OCI-LY7 (cell line): ENCODE data around the gene OSBP2. TPM values are rescaled to one million over a fixed set of nuclear protein-coding genes. Genes with fewer than 3 reads are reported as not detected.

ENCODE experiments used
- BruUV-seq: library from RNA; stranded (reverse); fragments of 400-500 nt; replicated peaks from 2 replicates; lab custom pipeline; 2021; lab: Mats Ljungman, UMichigan
- CTCF ChIA-PET: fragments of 300-600 bp; sonication (Branson Sonifier 250); formaldehyde crosslinking; loops from one replicate; lab custom pipeline; 2022; ENCODE audit warnings: antibody characterized with exemption; ENCODE audit not compliant: unreplicated experiment; lab: Charles Lee
- POLR2A ChIA-PET: fragments of 300-600 bp; sonication (Branson Sonifier 250); formaldehyde crosslinking; loops from one replicate; lab custom pipeline; 2022; ENCODE audit warnings: antibody characterized with exemption; lab: Charles Lee
- DNase-seq: peaks from one replicate; pipeline ENCODE4 v3.0.0-alpha.2; 2015; ENCODE audit warnings: low spot score
- H2AFZ ChIP-seq: fragments of 200-600 bp; sonication (generic), shearing (Covaris generic); 2 replicates; pipeline ENCODE4 v1.6.1; 2014; ENCODE audit warnings: mild to moderate bottlenecking, antibody characterized with exemption, low read length, moderate library complexity
- H3K27ac ChIP-seq: fragments of 200-600 bp; sonication (generic); 2 replicates; pipeline ENCODE4 v1.5.1; 2014; ENCODE audit warnings: mixed run types, low read depth, mild to moderate bottlenecking, moderate library complexity, low read length, inconsistent platforms; ENCODE audit not compliant: poor library complexity, severe bottlenecking
- H3K36me3 ChIP-seq: fragments of 200-600 bp; sonication (generic); 2 replicates; pipeline ENCODE4 v1.6.1; 2014; ENCODE audit warnings: mild to moderate bottlenecking, antibody characterized with exemption, low read length, moderate library complexity, mixed read lengths; ENCODE audit not compliant: insufficient read depth
- H3K4me1 ChIP-seq: fragments of 200-600 bp; sonication (generic); 2 replicates; pipeline ENCODE4 v1.5.1; 2014; ENCODE audit warnings: mild to moderate bottlenecking, low read length; ENCODE audit not compliant: insufficient read depth, poor library complexity, severe bottlenecking
- H3K4me2 ChIP-seq: fragments of 200-600 bp; sonication (generic); 2 replicates; pipeline ENCODE4 v1.6.1; 2014; ENCODE audit warnings: mild to moderate bottlenecking, low read length
- H3K4me3 ChIP-seq: fragments of 200-600 bp; sonication (generic); 2 replicates; pipeline ENCODE4 v1.5.1; 2014; ENCODE audit warnings: mild to moderate bottlenecking, low read depth, low read length; ENCODE audit not compliant: poor library complexity, severe bottlenecking
- H3K79me2 ChIP-seq: fragments of 200-600 bp; sonication (generic); 2 replicates; pipeline ENCODE4 v1.6.1; 2016; ENCODE audit warnings: low read depth, mild to moderate bottlenecking, low read length, moderate library complexity, mixed read lengths; ENCODE audit not compliant: insufficient read depth
- H3K9me2 ChIP-seq: fragments of 200-600 bp; sonication (generic); 2 replicates; pipeline ENCODE4 v1.6.1; 2016; ENCODE audit warnings: mild to moderate bottlenecking, low read length, mixed read lengths; ENCODE audit not compliant: insufficient read depth
- H3K9me3 ChIP-seq: fragments of 200-600 bp; sonication (generic); 2 replicates; pipeline ENCODE4 v1.6.1; 2014; ENCODE audit warnings: mild to moderate bottlenecking, mixed run types, low read length, mixed read lengths
- H4K20me1 ChIP-seq: fragments of 200-600 bp; sonication (generic); 2 replicates; pipeline ENCODE4 v1.6.1; 2014; ENCODE audit warnings: mild to moderate bottlenecking, antibody characterized with exemption, low read length, moderate library complexity, mixed read lengths; ENCODE audit not compliant: insufficient read depth
- CTCF ChIP-seq: fragments of 200-600 bp; sonication (generic); conservative IDR thresholded peaks from 2 replicates; pipeline ENCODE4 v1.5.1; 2014; ENCODE audit warnings: mild to moderate bottlenecking, antibody characterized with exemption, low read length, moderate library complexity, mixed read lengths
- EZH2phosphoT487 ChIP-seq: fragments of 200-600 bp; sonication (generic); IDR thresholded peaks from 2 replicates; pipeline ENCODE4 v1.6.1; 2018; ENCODE audit warnings: low read depth, borderline replicate concordance, mild to moderate bottlenecking, mixed run types, antibody characterized with exemption, low read length, moderate library complexity, mixed read lengths
- intact Hi-C: fragments of 100-400 bp; cut with micrococcal nuclease; formaldehyde crosslinking; loops from one replicate; pipeline ENCODE4 v1.10.0; 2022; ENCODE audit not compliant: unreplicated experiment
- total RNA-seq, 2 experiments: library from RNA; depleted of rRNA in 1 of 2; stranded (reverse); fragments of >200 nt in 1 of 2; shearing (Covaris generic) in 1 of 2; gene quantifications; 2 replicates each; pipeline ENCODE4 v1.2.3, GENCODE V29; 2014 to 2022

OSBP2 gene
- total RNA-seq, 2 experiments from 2014 or later: 0.19 to 0.34 TPM

GRCh38 chr22:30864441-30865420 is 170.1 kb downstream of the OSBP2 start:
- no peak overlapping the region for H2AFZ ChIP-seq
- H3K9me2 ChIP-seq: no peaks in the 10 kb centered on the region
- ChIA-PET CTCF (no interaction called here), POLR2A (no interaction called here)
- no peaks in the 10 kb centered on the region for H3K4me1 ChIP-seq
- H4K20me1 ChIP-seq: no peaks in the 10 kb centered on the region
- H3K4me2 ChIP-seq: no peak overlapping the region
- no peak overlapping the region for H3K4me3 ChIP-seq
- H3K9me3 ChIP-seq: no peaks in the 10 kb centered on the region
- BruUV-seq: no TSS peak
- no peak overlapping the region for H3K27ac ChIP-seq
- TF ChIP-seq EZH2phosphoT487: no peak
- no peak for TF ChIP-seq CTCF
- H3K79me2 ChIP-seq: no peaks in the 10 kb centered on the region
- H3K36me3 ChIP-seq: no peaks in the 10 kb centered on the region
- intact Hi-C loops: no loop called here
- DNase-seq: no peak

- intact Hi-C loops: no loop called here
- ChIA-PET CTCF (no interaction called here), POLR2A (no interaction called here)
- no peaks in the 10 kb centered on the region for H3K79me2 ChIP-seq
- no peaks in the 10 kb centered on the region for H3K9me3 ChIP-seq
- no peaks in the 10 kb centered on the region for H3K9me2 ChIP-seq
- no peak for DNase-seq
- no peak overlapping the region for H3K4me3 ChIP-seq
- no peaks in the 10 kb centered on the region for H3K36me3 ChIP-seq
- H3K4me2 ChIP-seq: no peak overlapping the region
- no peaks in the 10 kb centered on the region for H4K20me1 ChIP-seq
- no peaks in the 10 kb centered on the region for H3K4me1 ChIP-seq
- TF ChIP-seq EZH2phosphoT487 (no peak), CTCF (no peak)
- H2AFZ ChIP-seq: no peak overlapping the region
- BruUV-seq: no TSS peak
- H3K27ac ChIP-seq: no peak overlapping the region
Measured at GRCh38 chr22:30865656-30866055, 171.0 kb downstream of the OSBP2 start.

- ChIA-PET CTCF (no interaction called here), POLR2A (no interaction called here)
- no peak overlapping the region for H3K27ac ChIP-seq
- H3K4me3 ChIP-seq: no peak overlapping the region
- TF ChIP-seq EZH2phosphoT487: no peak
- TF ChIP-seq CTCF: no peak
- H3K4me1 ChIP-seq: no peaks in the 10 kb centered on the region
- DNase-seq: no peak
- no peaks in the 10 kb centered on the region for H4K20me1 ChIP-seq
- H3K4me2 ChIP-seq: no peak overlapping the region
- H3K79me2 ChIP-seq: no peaks in the 10 kb centered on the region
- H3K9me3 ChIP-seq: no peaks in the 10 kb centered on the region
- H3K36me3 ChIP-seq: no peaks in the 10 kb centered on the region
- H2AFZ ChIP-seq: no peak overlapping the region
- intact Hi-C loops: no loop called here
- no peaks in the 10 kb centered on the region for H3K9me2 ChIP-seq
- BruUV-seq: no TSS peak
Measured at GRCh38 chr22:30866216-30866615, 171.5 kb downstream of the OSBP2 start.
